ENCODE data around the gene ZSWIM6.

DNA sequence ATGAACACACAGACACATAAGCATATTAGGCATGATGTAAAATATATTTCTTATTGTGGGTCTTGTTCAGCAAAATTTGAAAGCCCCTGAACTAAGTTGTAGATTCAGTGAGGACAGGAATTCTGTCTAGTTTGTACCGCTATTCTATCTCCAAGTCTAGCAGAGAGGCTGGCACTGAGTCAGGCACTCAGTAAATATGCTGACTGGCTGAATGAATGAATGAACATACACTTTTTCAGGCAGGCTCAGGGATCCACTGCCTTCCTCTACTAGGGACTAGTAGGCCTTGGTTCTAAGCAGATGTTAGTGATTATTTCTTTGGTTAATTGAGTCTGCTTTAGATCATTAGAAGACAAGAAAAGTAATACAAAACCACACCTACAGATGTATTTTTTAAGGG, 157.5 kb downstream of the ZSWIM6 start:
- TF ChIP-seq CTCF (IDR thresholded peaks at IDR 0.05 in 4 of 5, conservative IDR thresholded peaks at IDR 0.05 in 1 of 5), result no peak
- TF ChIP-seq POLR2A (IDR thresholded peaks at IDR 0.05), result no peak
